Parathyroid adenoma (tissue), 2 donors: ENCODE results near the gene TMEM89.

Experiments
- H2AFZ ChIP-seq: fragments of 300-600 bp; sonication (generic); one replicate; pipeline ENCODE4 v1.7.0; 2017; ENCODE audit warnings: antibody characterized with exemption, mild to moderate bottlenecking
- H3K27ac ChIP-seq: fragments of 300-600 bp; sonication (generic); one replicate; pipeline ENCODE4 v1.7.0; 2017
- H3K27me3 ChIP-seq: fragments of 300-600 bp; sonication (generic); one replicate; pipeline ENCODE4 v1.7.0; 2017; ENCODE audit warnings: low read length; ENCODE audit not compliant: control insufficient read depth, insufficient read depth
- H3K36me3 ChIP-seq: fragments of 300-600 bp; sonication (generic); one replicate; pipeline ENCODE4 v1.7.0; 2017; ENCODE audit warnings: low read length; ENCODE audit not compliant: control insufficient read depth, insufficient read depth
- H3K4me1 ChIP-seq: fragments of 300-600 bp; sonication (generic); one replicate; pipeline ENCODE4 v1.7.0; 2017; ENCODE audit warnings: control low read depth
- H3K4me2 ChIP-seq: fragments of 300-600 bp; sonication (generic); one replicate; pipeline ENCODE4 v1.7.0; 2017; ENCODE audit warnings: low read length
- H3K4me3 ChIP-seq: fragments of 300-600 bp; sonication (generic); one replicate; pipeline ENCODE4 v1.7.0; 2017; ENCODE audit warnings: low read depth, low read length
- H3K79me2 ChIP-seq: fragments of 300-600 bp; sonication (generic); one replicate; pipeline ENCODE4 v1.7.0; 2017; ENCODE audit warnings: control low read depth
- H3K9ac ChIP-seq: fragments of 300-600 bp; sonication (generic); one replicate; pipeline ENCODE4 v1.7.0; 2017; ENCODE audit warnings: mild to moderate bottlenecking
- H3K9me3 ChIP-seq: fragments of 300-600 bp; sonication (generic); one replicate; pipeline ENCODE4 v1.7.0; 2017; ENCODE audit warnings: low read length; ENCODE audit not compliant: control insufficient read depth
- CTCF ChIP-seq: fragments of 300-600 bp; sonication (generic); IDR thresholded peaks from one replicate; pipeline ENCODE4 v1.7.0; 2017; ENCODE audit warnings: antibody characterized with exemption, mild to moderate bottlenecking
- donor health status: primary hyperparathyroidism.

TMEM89 gene

DNA sequence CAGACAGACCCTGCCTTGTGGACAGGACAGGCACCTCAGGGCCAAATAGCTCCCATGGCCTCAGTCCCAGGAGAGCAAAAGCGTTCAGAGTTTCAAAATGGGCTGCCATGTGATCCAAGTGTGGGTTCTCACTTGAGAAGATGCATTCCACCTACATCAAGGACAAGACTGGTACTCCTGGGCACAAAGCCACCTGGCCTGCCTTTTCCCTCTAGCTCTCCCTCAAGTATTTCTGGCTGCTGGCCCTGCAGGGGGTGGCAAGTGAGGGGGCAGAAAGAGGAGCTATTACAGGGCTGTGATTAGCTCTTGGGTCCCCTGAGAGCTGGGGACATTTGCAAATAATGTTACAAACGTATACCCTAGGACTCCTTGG is 20.0 kb downstream of the TMEM89 start:
- H3K4me2 ChIP-seq, result no peak overlapping the region
- H3K4me1 ChIP-seq, result no peaks in the 10 kb centered on the region
- H3K4me3 ChIP-seq, result no peak overlapping the region
- no peak overlapping the region for H3K9ac ChIP-seq
- no peak overlapping the region for H2AFZ ChIP-seq
- no peaks in the 10 kb centered on the region for H3K36me3 ChIP-seq
- H3K79me2 ChIP-seq, result no peaks in the 10 kb centered on the region
- no peak overlapping the region for H3K27ac ChIP-seq
- TF ChIP-seq CTCF, result no peak
- no peaks in the 10 kb centered on the region for H3K9me3 ChIP-seq
- H3K27me3 ChIP-seq, result no peaks in the 10 kb centered on the region

DNA sequence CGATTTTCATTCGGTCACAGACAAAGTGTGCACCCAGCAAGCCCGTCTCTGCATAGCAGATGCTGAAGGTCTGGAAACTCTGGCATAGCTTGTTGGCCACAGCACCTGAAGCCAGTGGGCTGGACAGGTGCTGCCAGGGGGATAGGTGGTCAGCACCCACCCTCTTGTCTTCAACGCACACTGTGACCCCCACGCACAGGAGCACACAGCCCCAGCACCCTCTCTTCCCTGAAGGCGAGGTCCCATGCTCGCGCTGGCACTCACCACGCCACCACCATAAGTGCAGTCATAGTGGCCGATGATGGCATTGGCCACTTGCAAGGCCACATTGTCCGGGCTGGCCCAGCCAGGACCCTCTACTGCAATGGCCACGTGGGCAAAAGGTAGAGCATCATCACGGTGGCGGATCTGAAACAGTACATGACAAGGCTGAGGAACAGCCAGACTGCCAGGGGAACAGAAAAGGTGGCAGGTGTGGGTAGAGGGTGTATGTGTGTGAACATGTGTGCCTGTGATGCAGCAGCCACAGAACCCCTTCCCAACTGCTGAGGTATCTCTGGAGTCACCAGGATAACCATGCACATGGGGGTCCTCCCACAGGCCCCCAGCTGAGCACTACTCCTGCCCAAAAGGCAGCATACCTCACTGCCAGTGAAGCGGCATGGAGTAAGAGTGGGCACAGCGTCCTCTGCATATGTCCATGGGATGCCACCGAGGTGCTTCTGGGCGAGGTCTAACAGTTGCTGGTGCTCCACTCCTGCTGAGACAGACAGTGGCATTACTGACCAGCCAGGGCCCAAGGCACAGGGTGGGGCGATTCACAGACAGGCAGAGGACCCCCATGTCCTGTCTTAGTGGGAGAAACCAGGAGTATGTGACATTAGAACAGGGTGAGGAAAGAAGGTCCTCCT is 20.6 kb downstream of the TMEM89 start:
- TF ChIP-seq CTCF, result no peak
- no peaks in the 10 kb centered on the region for H3K9me3 ChIP-seq
- H3K79me2 ChIP-seq, result no peaks in the 10 kb centered on the region
- no peak overlapping the region for H3K4me3 ChIP-seq
- no peak overlapping the region for H3K4me2 ChIP-seq
- no peaks in the 10 kb centered on the region for H3K36me3 ChIP-seq
- no peak overlapping the region for H3K9ac ChIP-seq
- no peak overlapping the region for H3K27ac ChIP-seq
- no peaks in the 10 kb centered on the region for H3K4me1 ChIP-seq
- no peak overlapping the region for H2AFZ ChIP-seq
- no peaks in the 10 kb centered on the region for H3K27me3 ChIP-seq

DNA sequence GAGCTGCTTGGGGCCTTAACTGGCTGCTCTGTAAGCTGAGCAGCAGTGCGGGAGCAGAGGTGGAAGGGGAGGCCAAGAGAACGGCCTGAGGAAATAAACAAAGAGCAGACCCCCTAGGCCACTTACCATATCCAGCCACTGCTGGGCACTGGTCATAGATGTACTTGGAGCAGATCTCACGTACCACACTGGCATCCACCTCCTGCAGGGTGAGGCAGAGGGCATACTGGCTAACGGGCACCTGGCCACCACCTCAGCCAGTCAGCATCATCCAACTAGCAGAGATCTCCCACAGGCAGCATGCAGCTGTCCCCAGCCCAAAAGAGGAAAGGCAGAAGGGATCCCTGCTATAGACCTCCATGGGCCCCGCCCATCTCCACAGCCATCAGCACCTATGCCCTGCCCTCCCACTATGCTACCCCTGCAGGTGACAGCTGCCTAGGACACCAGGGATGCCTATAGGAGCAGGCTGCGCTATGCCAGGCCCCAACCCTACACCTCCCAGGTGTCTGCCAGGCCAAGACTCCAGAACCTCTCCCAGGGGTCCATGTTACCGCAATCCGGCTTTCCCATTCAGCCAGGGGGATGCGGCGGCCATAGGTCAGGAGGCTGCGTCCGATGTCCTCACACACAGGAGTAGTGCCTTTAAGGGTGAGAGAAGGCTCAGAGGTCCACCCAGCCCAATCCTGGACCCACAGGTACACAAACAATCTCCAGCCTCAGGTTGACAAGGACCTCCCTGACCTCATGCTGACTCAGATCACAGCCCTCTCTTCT is 21.9 kb downstream of the TMEM89 start:
- Histone ChIP-seq H3K9ac (no peak overlapping the region), H3K4me1 (peaks cover 7% of the 10 kb centered on the region)

DNA sequence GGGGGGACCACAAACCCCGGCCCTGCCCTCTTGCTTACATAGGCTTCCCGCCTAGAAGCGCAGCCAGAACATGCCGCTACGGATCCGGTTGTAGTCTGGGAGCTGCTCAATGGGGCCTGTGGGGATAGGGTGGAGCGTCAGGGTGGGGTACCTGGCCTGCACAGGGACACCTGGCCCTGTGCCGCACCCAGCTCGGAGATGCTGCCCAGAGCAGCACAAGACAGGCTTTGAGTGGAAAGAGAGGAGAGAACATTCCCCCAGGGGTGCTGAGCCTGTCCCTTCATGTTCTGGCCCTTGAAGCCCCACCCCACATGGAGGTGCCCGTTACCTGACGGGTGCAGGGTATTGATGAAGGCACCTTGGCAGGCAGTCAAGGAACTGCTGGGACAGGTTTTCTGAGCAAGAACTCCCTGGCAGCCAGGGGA is 22.5 kb downstream of the TMEM89 start:
- Histone ChIP-seq H3K27me3 (no peaks in the 10 kb centered on the region), H3K36me3 (no peaks in the 10 kb centered on the region), H3K27ac (no peak overlapping the region), H3K4me1 (peaks cover 7% of the 10 kb centered on the region), H3K4me3 (no peak overlapping the region), H2AFZ (no peak overlapping the region), H3K9me3 (no peaks in the 10 kb centered on the region), H3K9ac (no peak overlapping the region), H3K4me2 (no peak overlapping the region), H3K79me2 (no peaks in the 10 kb centered on the region)
- no peak for TF ChIP-seq CTCF

More for the DNA sequence above, 21.9 kb downstream of the TMEM89 start:
- no peak overlapping the region for H3K4me2 ChIP-seq
- no peak overlapping the region for H3K27ac ChIP-seq
- H3K36me3 ChIP-seq, result no peaks in the 10 kb centered on the region
- no peak overlapping the region for H3K4me3 ChIP-seq
- H3K27me3 ChIP-seq, result no peaks in the 10 kb centered on the region
- H3K9me3 ChIP-seq, result no peaks in the 10 kb centered on the region
- TF ChIP-seq CTCF, result no peak
- no peak overlapping the region for H2AFZ ChIP-seq
- H3K79me2 ChIP-seq, result no peaks in the 10 kb centered on the region
